NCI-H1417 treated with DMSO at 0.1 percent for 48 hours (cell line): Measurements from ENCODE around the gene GTSF1L.

Experiments used
- DNase-seq: peaks from one replicate; lab custom pipeline; 2025; lab: John Stamatoyannopoulos, UW

GTSF1L gene

GRCh38 chr20:43746344-43747137 is 19.7 kb upstream of the GTSF1L start:
- DNase-seq, result no peak

GRCh38 chr20:43744966-43745730 is 18.3 kb upstream of the GTSF1L start:
- no peak for DNase-seq

- DNase-seq, result no peak
Observed at GRCh38 chr20:43744151-43744611, 17.4 kb upstream of the GTSF1L start.

GRCh38 chr20:43740642-43741041 is 13.8 kb upstream of the GTSF1L start:
- DNase-seq, result no peak

- no peak for DNase-seq
Observed at GRCh38 chr20:43739148-43739749, 12.4 kb upstream of the GTSF1L start.

GRCh38 chr20:43737925-43738324 is 11.1 kb upstream of the GTSF1L start:
- no peak for DNase-seq

- DNase-seq, result no peak
Observed at GRCh38 chr20:43736588-43737158, 9.9 kb upstream of the GTSF1L start.

- no peak for DNase-seq
Observed at GRCh38 chr20:43731927-43732326, 5.1 kb upstream of the GTSF1L start.

GRCh38 chr20:43731469-43731868 is 4.7 kb upstream of the GTSF1L start:
- DNase-seq, result no peak

GRCh38 chr20:43728686-43729255 is 2.0 kb upstream of the GTSF1L start:
- no peak for DNase-seq

GRCh38 chr20:43727980-43728590 is 1.3 kb upstream of the GTSF1L start:
- no peak for DNase-seq

GRCh38 chr20:43726333-43726732 is 469 bp downstream of the GTSF1L start:
- DNase-seq, result no peak

GRCh38 chr20:43725666-43726065 is 1.1 kb downstream of the GTSF1L start:
- no peak for DNase-seq

- DNase-seq, result no peak
Observed at GRCh38 chr20:43724383-43724782, 2.4 kb downstream of the GTSF1L start.

GRCh38 chr20:43723735-43724134 is 3.1 kb downstream of the GTSF1L start:
- DNase-seq, result no peak

GRCh38 chr20:43723186-43723585 is 3.6 kb downstream of the GTSF1L start:
- no peak for DNase-seq

- no peak for DNase-seq
Observed at GRCh38 chr20:43722153-43722505, 4.7 kb downstream of the GTSF1L start.

GRCh38 chr20:43721429-43722152 is 5.2 kb downstream of the GTSF1L start:
- DNase-seq, result no peak

GRCh38 chr20:43721097-43721428 is 5.7 kb downstream of the GTSF1L start:
- DNase-seq, result no peak

- no peak for DNase-seq
Observed at GRCh38 chr20:43720007-43720406, 6.8 kb downstream of the GTSF1L start.

GRCh38 chr20:43717616-43717995 is 9.2 kb downstream of the GTSF1L start:
- no peak for DNase-seq
